ENCODE measurements around the gene ZNF780A.
"Not testable (repeated sequence)": the region's sequence is repeated elsewhere in the genome, so short reads cannot be mapped to it uniquely, and the experiment has no call there.

ZNF780A gene

GRCh38 chr19:40084948-40085347 lies 5.8 kb downstream of the ZNF780A start:
- DNase-seq (ENCODE audit: low read depth) = no peak

DNA sequence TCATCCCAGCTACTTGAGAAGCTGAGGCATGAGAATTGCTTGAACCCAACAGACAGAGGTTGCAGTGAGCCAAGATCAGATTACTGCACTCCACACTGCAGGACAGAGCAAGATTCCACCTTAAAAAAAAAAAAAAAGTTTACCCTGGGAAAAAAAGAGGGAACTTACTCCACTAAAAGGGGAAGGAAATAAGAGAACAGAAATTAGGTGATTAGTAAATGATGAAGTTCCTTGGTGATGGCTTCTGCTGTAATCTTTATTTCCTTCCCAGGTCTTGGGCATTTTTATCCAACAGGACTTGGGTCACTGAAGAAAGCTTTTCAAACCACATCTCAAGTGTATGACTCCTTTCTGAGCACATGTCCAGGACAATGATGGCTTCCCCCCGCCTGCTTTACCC lies 9.3 kb downstream of the ZNF780A start:
- DNase-seq (ENCODE audit: low read depth) = no peak

DNA sequence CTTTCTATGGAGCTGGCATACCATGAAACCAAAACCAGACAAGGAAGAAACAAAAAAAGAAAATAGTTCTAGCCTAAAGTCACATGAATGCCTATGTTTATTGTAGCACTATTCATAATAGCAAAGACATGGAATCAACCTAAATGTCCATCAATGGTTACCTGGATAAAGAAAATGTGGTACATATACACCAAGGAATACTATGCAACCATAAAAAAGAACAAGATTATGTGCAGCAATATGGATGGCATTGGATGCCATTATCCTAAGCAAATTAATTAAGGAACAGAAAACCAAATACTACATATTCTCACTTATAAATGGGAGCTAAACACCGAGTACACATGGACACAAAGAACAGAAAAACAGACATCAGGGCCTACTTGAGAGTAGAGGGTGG lies 10.5 kb downstream of the ZNF780A start:
- DNase-seq (ENCODE audit: low read depth) = no peak

DNA sequence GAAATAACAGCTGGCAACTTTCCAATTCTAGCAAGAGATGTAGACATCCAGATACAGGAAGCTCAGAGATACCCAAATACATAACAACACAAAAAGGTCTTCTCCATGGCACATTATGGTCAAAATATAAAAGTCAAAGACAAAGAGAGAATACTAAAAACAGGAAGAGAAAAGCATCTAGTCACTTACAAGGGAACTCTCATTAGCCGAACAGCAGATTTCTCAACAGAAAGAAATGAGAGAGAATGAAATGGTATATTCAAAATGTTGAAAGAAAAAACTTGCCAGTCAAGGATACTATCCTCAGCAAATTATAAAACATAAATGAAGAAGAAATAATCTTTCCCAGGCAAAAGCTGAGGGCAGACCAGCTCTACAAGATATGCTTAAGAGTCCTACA lies 12.4 kb downstream of the ZNF780A start:
- DNase-seq (ENCODE audit: low read depth) = no peak

DNA sequence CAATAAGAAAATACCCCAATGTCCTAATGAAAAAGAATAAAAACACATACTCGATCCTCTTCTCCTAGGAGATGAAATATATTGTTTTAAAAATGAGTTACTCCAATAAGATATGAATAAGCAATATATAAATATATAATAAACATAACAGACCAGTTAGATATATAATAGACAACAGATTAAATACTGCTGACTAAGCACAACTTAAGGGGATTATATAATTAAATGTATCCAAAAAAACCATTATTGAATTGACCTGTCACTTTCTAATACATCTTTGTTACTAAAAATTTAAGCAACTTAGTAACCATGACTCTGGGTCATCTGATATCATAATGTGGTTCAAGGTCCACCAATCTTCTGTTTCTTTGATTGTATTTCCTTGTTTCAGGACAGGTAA lies 20.7 kb downstream of the ZNF780A start:
- DNase-seq (ENCODE audit: low read depth) = no peak

GRCh38 chr19:40059624-40060023 lies 31.1 kb downstream of the ZNF780A start:
- DNase-seq (ENCODE audit: low read depth) = no peak

- DNase-seq (ENCODE audit: low read depth) = no peak
Observed at GRCh38 chr19:40057166-40057565, 33.6 kb downstream of the ZNF780A start.

DNA sequence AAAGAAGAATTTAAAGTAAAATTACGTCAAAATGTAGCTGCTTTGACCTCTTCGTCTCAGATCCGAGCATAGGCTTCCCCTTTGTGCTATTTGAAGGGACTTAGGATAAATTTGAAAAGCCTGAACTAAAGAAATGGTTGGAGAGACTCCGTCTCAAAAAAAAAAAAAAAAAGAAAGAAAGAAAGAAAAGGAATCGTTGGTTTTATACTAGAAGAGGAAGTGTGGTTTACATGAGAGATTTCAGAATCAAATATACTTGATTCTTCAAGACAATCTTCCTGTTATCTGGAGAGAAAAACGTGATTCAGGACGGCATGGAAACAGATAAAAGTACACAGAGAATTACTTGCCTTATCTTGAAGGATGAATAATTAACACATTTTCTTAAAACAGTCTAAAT lies 34.2 kb downstream of the ZNF780A start:
- no peak for DNase-seq (ENCODE audit: low read depth)

DNA sequence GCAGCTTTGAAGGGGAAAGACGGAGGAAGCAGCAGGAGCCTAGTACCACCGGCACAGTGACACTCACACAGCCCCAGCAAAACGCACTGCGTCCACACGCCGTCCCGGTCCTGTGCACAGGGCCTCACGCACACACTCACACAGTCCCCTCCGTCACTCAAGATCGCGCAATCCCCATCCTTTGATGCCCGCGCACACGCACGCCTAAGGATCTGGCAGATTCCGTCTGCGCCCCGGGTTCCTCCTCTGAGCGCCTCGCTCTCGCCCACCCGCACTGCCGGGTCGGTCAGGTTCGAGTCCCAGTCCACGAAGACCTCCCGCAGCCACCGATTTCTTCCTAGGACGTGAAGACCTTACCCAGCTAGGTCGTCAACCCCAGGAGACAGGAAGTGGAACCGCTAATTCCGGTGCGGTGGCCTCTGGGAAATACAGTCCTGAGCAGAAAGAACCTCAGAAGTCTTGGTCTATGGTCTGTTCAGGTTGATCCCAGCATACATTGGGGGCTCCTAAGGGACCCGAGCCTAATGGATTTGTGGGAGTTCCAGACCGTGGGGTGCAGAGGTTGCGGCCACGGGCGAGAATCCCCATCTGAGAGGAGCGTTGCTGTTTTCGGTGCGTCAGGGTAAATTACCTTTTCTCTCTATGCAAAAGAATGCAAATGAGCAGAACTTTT lies 34.8 kb downstream of the ZNF780A start, which contains the start of gene ZNF780B:
ZNF780B (minus strand) TSS at position 400 of the 673 bp plus-strand sequence. CDS start 5,899 bp downstream, outside the sequence.
- DNase-seq (ENCODE audit: low read depth) = peak; percentile 23

DNA sequence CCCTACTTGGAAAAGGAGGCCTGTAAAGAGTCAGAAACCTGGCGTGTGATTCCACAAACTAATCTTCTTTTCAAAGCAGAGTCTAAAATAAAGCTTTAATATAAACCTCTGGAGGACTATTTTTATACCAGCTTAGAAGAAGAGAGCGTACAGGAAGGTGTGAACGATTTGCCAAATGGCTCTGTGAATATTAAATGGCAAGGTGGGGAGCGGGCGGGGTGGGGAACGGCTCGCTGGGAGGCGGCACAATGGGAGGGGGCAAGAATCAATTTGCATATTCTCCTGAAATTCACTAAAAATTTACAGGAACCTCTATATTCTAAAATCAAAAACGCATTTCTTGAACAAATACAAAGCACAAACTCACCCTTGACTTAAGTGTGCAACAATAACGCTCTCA lies 35.7 kb downstream of the ZNF780A start:
- DNase-seq (ENCODE audit: low read depth) = no peak

DNA sequence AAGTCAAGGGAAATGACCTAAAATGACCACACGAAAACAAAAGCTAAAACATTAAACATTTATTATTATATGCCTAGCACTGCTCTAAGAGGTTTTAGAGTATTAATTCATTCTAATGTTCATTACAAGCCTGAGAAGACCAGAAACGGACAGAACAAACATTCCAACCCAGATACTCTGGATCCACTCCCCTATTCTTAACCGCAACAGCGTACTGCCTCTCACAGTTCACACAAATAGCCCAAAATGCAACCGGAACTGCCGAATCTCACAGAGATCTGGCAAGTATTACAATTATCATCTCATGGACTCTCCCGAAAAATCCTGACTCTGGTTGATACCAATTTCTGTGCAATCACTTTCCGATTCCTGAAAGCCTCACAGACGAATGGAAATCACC lies 36.1 kb downstream of the ZNF780A start:
- DNase-seq (ENCODE audit: low read depth) = no peak

DNA sequence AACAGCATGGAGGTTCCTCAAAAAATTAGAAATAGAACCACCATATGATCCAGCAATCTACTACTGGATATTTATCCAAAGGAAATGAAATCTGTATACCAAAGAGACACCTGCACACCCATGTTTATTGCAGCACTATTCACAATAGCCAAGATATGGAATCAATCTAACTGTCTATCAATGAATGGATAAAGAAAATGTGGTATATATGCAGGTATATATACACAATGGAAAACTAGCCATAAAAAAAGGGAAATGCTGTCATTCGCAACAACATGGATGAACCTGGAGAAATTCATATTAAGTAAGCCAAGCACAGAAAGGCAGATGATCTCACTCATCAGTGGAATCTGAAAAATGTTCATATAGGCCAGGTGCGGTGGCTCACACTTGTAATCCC lies 37.3 kb downstream of the ZNF780A start:
- DNase-seq (ENCODE audit: low read depth) = no peak

GRCh38 chr19:40041718-40042117 lies 49.0 kb downstream of the ZNF780A start:
- DNase-seq (ENCODE audit: low read depth) = not testable (repeated sequence)

- DNase-seq (ENCODE audit: low read depth) = not testable (repeated sequence)
Observed at GRCh38 chr19:40038047-40038446, 52.7 kb downstream of the ZNF780A start.

DNA sequence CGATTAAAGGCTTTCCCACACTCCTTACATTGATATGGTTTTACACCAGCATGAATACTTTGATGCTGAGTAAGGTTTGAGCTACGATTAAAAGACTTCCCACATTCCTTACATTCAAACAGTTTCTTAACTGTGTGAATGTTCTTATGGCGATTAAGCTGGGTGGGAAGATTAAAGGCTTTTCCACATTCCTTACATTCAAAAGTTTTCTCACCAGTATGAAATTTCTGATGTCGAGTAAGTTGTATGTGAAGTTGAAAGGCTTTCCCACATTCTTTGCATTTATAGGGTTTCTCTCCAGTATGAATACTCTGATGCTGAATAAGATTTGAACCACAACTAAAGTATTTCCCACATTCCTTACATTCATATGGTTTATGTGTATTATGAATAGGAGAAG lies 54.7 kb downstream of the ZNF780A start:
- DNase-seq (ENCODE audit: low read depth) = no peak

GRCh38 chr19:40033989-40034560 lies 56.7 kb downstream of the ZNF780A start:
- DNase-seq (ENCODE audit: low read depth) = no peak

DNA sequence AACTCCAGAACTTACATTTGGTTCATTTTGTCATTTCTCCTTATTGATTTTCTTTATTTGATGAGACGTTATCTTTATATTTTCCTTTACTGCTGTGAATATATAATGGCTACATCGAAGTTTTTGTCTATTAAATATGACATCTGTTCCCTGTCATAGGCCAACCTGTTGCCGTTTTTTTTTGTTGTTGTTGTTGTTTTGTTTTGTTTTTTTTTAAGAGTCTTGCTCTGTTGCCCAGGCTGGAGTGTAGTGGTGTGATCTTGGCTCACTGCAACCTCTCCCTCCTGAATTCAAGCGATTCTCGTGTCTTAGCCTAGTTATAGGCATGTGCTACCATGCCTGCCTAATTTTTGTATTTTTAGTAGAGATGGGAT lies 64.2 kb downstream of the ZNF780A start:
- no peak for DNase-seq (ENCODE audit: low read depth)

GRCh38 chr19:40025938-40026596 lies 64.7 kb downstream of the ZNF780A start:
- no peak for DNase-seq (ENCODE audit: low read depth)

- no peak for DNase-seq (ENCODE audit: low read depth)
Observed at GRCh38 chr19:40023969-40024368, 66.8 kb downstream of the ZNF780A start.

Measured in GM04503 (cell line).